ENCODE data around the gene CA9. TPM values are rescaled to one million over a fixed set of nuclear protein-coding genes. Genes with fewer than 3 reads are reported as not detected.

The CA9 gene
- total and polyA plus RNA-seq, 9 of the 15 experiments (the other 6 are each of a cell fraction or from before 2014, with no cell fraction given) = 0.15 to 10.6 (median 0.60) TPM; not detected in 4

- TF ChIP-seq ELK1 (CRISPR knock-in tag; IDR thresholded peaks at IDR 0.05) = no peak
- peak; percentile 26 for TF ChIP-seq TBP (optimal IDR thresholded peaks at IDR 0.05; ENCODE audit: low read depth, low read length)
- TF ChIP-seq THRAP3 (IDR thresholded peaks at IDR 0.05; ENCODE audit: borderline replicate concordance) = no peak
- TF ChIP-seq NUFIP1 (IDR thresholded peaks at IDR 0.05; ENCODE audit: partially characterized antibody) = no peak
- TF ChIP-seq SOX6 (IDR thresholded peaks at IDR 0.05) = 0 out of 2 replicates have a peak, but pooled peaks have one; percentile 28
- TF ChIP-seq PHB (CRISPR knock-in tag; IDR thresholded peaks at IDR 0.05) = no peak
- TF ChIP-seq PKNOX1 (IDR thresholded peaks at IDR 0.05) = no peak
- TF ChIP-seq HLTF (IDR thresholded peaks at IDR 0.05) = no peak
- peak; percentile 75 for TF ChIP-seq MYC (IDR thresholded peaks at IDR 0.05; ENCODE audit: low read depth, low read length)
- TF ChIP-seq MYC (CRISPR knock-in tag; IDR thresholded peaks at IDR 0.05; ENCODE audit: borderline replicate concordance, low read depth) = no peak
- TF ChIP-seq SIN3A (IDR thresholded peaks at IDR 0.05; ENCODE audit: borderline replicate concordance in 2 of 2, control insufficient read depth in 1 of 2, low read depth in 2 of 2, low read length in 2 of 2) = peak; percentile 56 to 65; a peak in 1 of 4 replicates
- TF ChIP-seq HDAC1 (IDR thresholded peaks at IDR 0.05) = peak in 1 of 2 experiments; percentile 72; a peak in 1 of 4 replicates
- no peak for TF ChIP-seq ARNT (IDR thresholded peaks at IDR 0.05)
- no peak for TF ChIP-seq RBM15 (IDR thresholded peaks at IDR 0.05; ENCODE audit: insufficient read depth, low read length)
- TF ChIP-seq ZFX (CRISPR knock-in tag; IDR thresholded peaks at IDR 0.05) = peak; percentile 52; the same call in 1 of the 2 replicates
- TF ChIP-seq HOMEZ (CRISPR knock-in tag; IDR thresholded peaks at IDR 0.05) = no peak
- peak in 2 of 3 experiments; percentile 25 to 48 for TF ChIP-seq YY1 (IDR thresholded peaks at IDR 0.05; ENCODE audit: borderline replicate concordance in 1 of 3, control insufficient read depth in 1 of 3, extremely low read depth in 1 of 3, insufficient read depth in 3 of 3, insufficient read length in 1 of 3, insufficient replicate concordance in 2 of 3, low read depth in 1 of 3, low read length in 2 of 3)
- TF ChIP-seq MYNN (IDR thresholded peaks at IDR 0.05) = peak; percentile 47; the same call in 1 of the 2 replicates
- TF ChIP-seq MYNN (CRISPR knock-in tag; IDR thresholded peaks at IDR 0.05) = no peak
- no peak for TF ChIP-seq NR2C2 (CRISPR knock-in tag; IDR thresholded peaks at IDR 0.05)
- no peak for TF ChIP-seq NR2C2 (tag; IDR thresholded peaks at IDR 0.05)
- peak; percentile 71 for TF ChIP-seq FOXM1 (IDR thresholded peaks at IDR 0.05; ENCODE audit: low read depth)
- 0 out of 2 replicates have a peak, but pooled peaks have one; percentile 40 for TF ChIP-seq FOXM1 (CRISPR knock-in tag; IDR thresholded peaks at IDR 0.05; ENCODE audit: low read depth)
Observed at GRCh38 chr9:35664531-35665470, 8.9 kb upstream of the CA9 start, which contains the start of gene ARHGEF39 (continued).

All from K562 (cell line).